Left lobe of liver (tissue), 2 donors: ENCODE measurements around the gene SLC39A9. TPM values are rescaled to one million over a fixed set of nuclear protein-coding genes. Genes with fewer than 3 reads are reported as not detected.
"Not testable (repeated sequence)": the region's sequence is repeated elsewhere in the genome, so short reads cannot be mapped to it uniquely, and the experiment has no call there.

ENCODE experiments used
- ATAC-seq: fragments of 200-7000 bp; cut with Tn5 transposase; one replicate; pipeline ENCODE4 v1.9.1; 2020; ENCODE audit warnings: mild to moderate bottlenecking, moderate library complexity
- DNase-seq: peaks from one replicate; pipeline ENCODE4 v3.0.0-alpha.2; 2020; ENCODE audit warnings: low spot score
- total RNA-seq: library from RNA; stranded (reverse); gene quantifications from one replicate; pipeline ENCODE4 v1.2.1, GENCODE V29; 2021
- donor health status: DM: no; HTN: no; CAD: no; lungs with moderate emphysema.
- donor health status: DM: no; HTN: yes; CAD: no.

The SLC39A9 gene
- total RNA-seq, 1 donor from 2014 or later, result 55.2 TPM

DNA sequence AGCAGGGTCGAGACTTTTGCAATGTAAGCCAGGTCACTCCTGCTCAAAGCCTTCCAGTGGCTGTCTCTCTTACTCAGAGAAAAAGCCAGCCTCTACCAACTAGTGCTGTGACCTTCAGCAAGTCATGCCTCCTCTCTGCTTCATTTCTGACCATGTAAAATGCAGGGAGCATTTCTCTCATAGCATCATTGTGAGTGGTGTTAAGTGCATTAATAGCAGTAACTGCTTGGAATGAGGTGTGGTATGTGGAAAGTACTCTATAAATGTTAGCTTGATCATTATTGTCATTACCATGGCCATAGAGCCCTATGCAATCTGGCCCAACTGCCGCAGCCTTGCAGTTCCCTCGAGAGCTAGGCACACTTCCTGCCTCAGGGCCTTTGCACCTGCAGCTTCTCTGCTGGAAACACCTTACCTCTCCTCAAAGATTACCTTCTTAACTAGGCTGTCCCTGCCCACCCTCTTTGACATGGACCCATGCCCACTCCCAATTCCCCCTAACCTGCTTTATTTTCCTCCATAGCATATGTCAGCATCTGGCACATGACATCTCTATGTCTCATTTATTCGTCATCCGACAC is 96.9 kb downstream of the SLC39A9 start:
- ATAC-seq (no peak), DNase-seq (no peak)

- DNase-seq, ATAC-seq: not testable (repeated sequence)
Observed at GRCh38 chr14:69497866-69498265, 99.4 kb downstream of the SLC39A9 start.

- ATAC-seq, DNase-seq: not testable (repeated sequence)
Observed at GRCh38 chr14:69498286-69498685, 99.8 kb downstream of the SLC39A9 start.

DNA sequence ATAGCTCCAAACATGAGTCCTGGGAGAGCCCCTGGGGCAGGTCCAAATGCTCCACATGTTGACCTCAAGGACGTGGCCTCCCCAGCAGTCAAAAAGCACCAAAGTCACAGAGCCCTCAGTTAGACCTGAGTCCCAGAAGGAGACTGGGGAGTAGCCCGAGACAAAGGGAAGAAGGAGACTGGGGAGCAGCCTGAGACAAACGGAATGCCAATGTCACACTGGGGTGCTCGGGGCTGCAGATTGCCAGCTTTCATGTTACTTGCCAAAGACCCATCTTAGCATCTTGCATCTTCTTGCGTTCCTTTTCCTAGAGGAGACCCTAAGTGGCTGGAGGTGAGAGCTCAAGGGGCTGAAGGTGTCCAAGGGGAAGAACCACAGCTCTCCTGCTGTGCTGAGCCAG is 100.9 kb downstream of the SLC39A9 start:
- no peak for ATAC-seq

DNA sequence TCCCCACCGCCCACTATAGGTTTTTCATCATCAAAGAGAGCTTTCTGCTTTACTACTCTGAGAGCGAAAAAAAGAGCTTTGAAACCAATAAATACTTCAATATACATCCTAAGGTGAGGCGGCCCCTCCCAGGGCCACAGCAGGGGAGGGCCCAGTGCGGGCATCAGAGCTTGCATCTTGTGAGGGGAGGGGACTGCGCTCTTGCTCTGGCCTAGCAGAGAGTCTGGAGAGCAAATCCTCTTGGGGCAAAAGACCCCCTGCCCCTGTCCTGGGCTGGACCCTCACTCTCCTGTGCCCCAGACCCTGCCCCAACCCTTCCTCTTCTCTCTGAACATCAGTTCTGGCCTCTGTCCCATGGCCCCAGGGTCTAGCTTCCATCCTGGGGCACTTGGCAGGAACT is 101.6 kb downstream of the SLC39A9 start:
- DNase-seq, result no peak
- ATAC-seq, result no peak

More for the DNA sequence above, 100.9 kb downstream of the SLC39A9 start:
- DNase-seq, result no peak

DNA sequence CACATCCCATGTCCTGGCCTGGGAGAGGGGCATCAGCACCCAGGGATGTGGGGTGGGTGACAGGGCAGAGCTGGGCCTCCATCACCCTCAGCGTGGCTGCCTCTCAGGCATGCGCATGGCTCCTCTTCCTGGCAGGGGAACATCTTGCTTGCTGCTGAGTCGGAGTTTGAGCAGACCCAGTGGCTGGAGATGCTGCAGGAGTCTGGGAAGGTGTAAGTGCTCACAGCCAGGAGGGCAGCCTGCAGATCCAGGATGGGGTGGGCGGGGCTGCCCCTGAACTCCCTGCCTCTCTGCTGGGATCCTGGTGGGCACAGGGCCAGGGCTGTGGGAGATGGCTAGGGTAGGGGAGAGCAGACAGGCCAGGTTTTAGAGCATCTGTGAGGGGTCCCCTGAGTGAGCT is 102.2 kb downstream of the SLC39A9 start:
- DNase-seq (no peak), ATAC-seq (no peak)

DNA sequence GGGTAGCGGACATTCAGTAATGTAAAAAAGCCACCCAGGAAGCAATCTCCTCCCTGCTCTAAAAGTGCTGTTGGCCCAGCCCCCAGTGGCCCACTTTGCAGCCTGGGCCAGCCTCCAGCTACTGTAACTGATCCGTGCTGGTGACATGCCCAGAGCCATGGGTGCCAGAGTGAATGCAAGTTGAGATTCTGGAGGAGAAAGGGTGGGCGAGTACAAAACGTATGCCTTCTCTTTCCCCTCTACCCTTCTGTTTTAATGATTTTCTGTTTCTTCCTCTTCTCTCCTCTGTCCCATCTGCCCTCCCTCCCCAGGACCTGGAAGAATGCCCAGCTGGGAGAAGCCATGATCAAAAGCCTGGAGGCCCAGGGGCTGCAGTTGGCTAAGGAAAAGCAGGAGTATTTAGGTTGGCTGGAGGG is 102.9 kb downstream of the SLC39A9 start:
- no peak for DNase-seq
- no peak for ATAC-seq

DNA sequence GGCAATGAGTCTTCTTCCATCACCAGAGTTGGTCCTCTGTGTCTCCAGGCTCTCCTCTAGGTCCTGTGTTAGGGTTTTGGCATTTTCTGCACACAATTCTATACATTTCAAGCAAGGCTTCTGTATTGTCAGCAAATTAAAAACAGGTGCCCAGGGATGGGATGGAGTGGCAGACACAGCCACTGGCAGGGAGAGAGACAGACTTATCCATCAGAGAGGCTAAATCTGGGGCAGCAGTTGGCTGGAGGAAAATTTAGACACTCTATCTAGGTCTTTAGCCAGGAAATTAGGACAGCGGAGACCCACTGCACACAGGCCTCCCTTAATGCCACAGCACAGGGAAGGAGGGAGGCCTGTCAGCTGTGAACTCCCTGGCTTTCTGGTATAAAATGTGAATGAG is 106.3 kb downstream of the SLC39A9 start:
- ATAC-seq (no peak), DNase-seq (no peak)

GRCh38 chr14:69505338-69506240 is 107.1 kb downstream of the SLC39A9 start:
- no peak for ATAC-seq
- no peak for DNase-seq

- ATAC-seq, result no peak
- DNase-seq, result no peak
Observed at GRCh38 chr14:69506241-69506595, 107.7 kb downstream of the SLC39A9 start.

Other genes with a start within 250 kb of the SLC39A9 start
- gene DCAF5, start 245.6 kb upstream of the SLC39A9 start, total RNA-seq, result 31.9 TPM
- 8.2 TPM for gene EXD2, start 207.2 kb upstream of the SLC39A9 start, total RNA-seq
- gene GALNT16, start 138.5 kb upstream of the SLC39A9 start, total RNA-seq, result 1.1 TPM
- 53.2 TPM for gene ERH, start 393 bp upstream of the SLC39A9 start, total RNA-seq
- not detected for gene PLEKHD1, start 86.0 kb downstream of the SLC39A9 start, total RNA-seq
- 0.08 TPM for gene CCDC177, start 176.2 kb downstream of the SLC39A9 start, total RNA-seq
- 14.8 TPM for gene SUSD6, start 212.9 kb downstream of the SLC39A9 start, total RNA-seq